HepG2 (cell line): Measurements from ENCODE around the gene TUBA1C. TPM values are rescaled to one million over a fixed set of nuclear protein-coding genes. Genes with fewer than 3 reads are reported as not detected.

Source experiments
- ATAC-seq: fragments of 200-7000 bp; cut with Tn5 transposase; 3 replicates; pipeline ENCODE4 v1.9.1; 2020; ENCODE audit warnings: mild to moderate bottlenecking, moderate library complexity
- BruUV-seq: library from RNA; stranded (reverse); fragments of 400-500 nt; replicated peaks from 2 replicates; lab custom pipeline; 2021; lab: Mats Ljungman, UMichigan
- CTCF ChIA-PET: fragments of 300-600 bp; formaldehyde crosslinking; extraction: SDS; loops from one replicate; lab custom pipeline; 2021; ENCODE audit warnings: low total read pairs, inconsistent platforms, low intra/inter-chr PET ratio; lab: Yijun Ruan, JAX
- POLR2A ChIA-PET: fragments of 350-600 bp; sonication (Branson Sonifier 250); formaldehyde crosslinking; loops from one replicate; lab custom pipeline; 2020; ENCODE audit warnings: antibody characterized with exemption, inconsistent platforms; lab: Yijun Ruan, JAX
- DNase-seq: peaks from one replicate; pipeline ENCODE4 v3.0.0-alpha.2; 2015; ENCODE audit warnings: low spot score
- FAIRE-seq: peaks from 3 replicates; lab custom pipeline; 2011; peaks lifted over from hg19 to GRCh38; lab: Jason Lieb, UNC
- H2AFZ ChIP-seq: one replicate; pipeline ENCODE4 v1.6.1; 2011; ENCODE audit warnings: low read length, inconsistent platforms
- H3K27ac ChIP-seq: fragments of 300-600 bp; 3 replicates; pipeline ENCODE4 v1.8.0; 2011; ENCODE audit warnings: mixed run types, mild to moderate bottlenecking, mixed read lengths, low read length, inconsistent platforms; ENCODE audit not compliant: insufficient read depth; ENCODE audit errors: extremely low read length
- H3K27me3 ChIP-seq, 2 experiments: fragments of 200-600 bp in 1 of 2; 2 replicates in 1 of 2; 3 replicates in 1 of 2; pipeline versions ENCODE4 v1.6.0 to v1.8.0; 2011; ENCODE audit warnings: low read length in 2 of 2, mild to moderate bottlenecking in 2 of 2, moderate library complexity in 2 of 2, inconsistent platforms in 1 of 2; ENCODE audit not compliant: insufficient read depth in 2 of 2, control insufficient read depth in 1 of 2
- H3K36me3 ChIP-seq, 2 experiments: fragments of 200-600 bp in 1 of 2; replicated peaks in 1 of 2; 2 replicates in 1 of 2; 3 replicates in 1 of 2; pipeline versions ENCODE4 v1.5.1 to v1.8.0; 2011; ENCODE audit warnings: low read length in 2 of 2, inconsistent platforms in 1 of 2; ENCODE audit not compliant: insufficient read depth in 2 of 2, control insufficient read depth in 1 of 2
- H3K4me1 ChIP-seq: 2 replicates; pipeline ENCODE4 v1.5.1; 2012; ENCODE audit warnings: low read length, inconsistent platforms; ENCODE audit not compliant: insufficient read depth
- H3K4me2 ChIP-seq: 2 replicates; pipeline ENCODE4 v1.6.0; 2011; ENCODE audit warnings: low read depth, low read length, inconsistent platforms
- H3K4me3 ChIP-seq, 3 experiments: fragments of 200-600 bp in 1 of 3; sonication (generic), shearing (Covaris generic) in 1 of 3; replicated peaks in 1 of 3; 2 replicates each; pipeline ENCODE4 v1.5.1; 2011 to 2016; ENCODE audit warnings: low read length in 3 of 3, inconsistent platforms in 2 of 3, low read depth in 2 of 3, mild to moderate bottlenecking in 2 of 3, control low read depth in 1 of 3, mixed read lengths in 1 of 3; ENCODE audit not compliant: insufficient read depth in 1 of 3
- H3K79me2 ChIP-seq: one replicate; pipeline ENCODE4 v1.6.1; 2011; ENCODE audit warnings: low read length, inconsistent platforms; ENCODE audit not compliant: insufficient read depth
- H3K9ac ChIP-seq: 2 replicates; pipeline ENCODE4 v1.6.0; 2011; ENCODE audit warnings: mild to moderate bottlenecking, low read depth, low read length, inconsistent platforms; ENCODE audit not compliant: insufficient read depth
- H3K9me3 ChIP-seq: 2 replicates; pipeline ENCODE4 v1.5.1; 2012; ENCODE audit warnings: mild to moderate bottlenecking, low read length
- H4K20me1 ChIP-seq: 2 replicates; pipeline ENCODE4 v1.6.0; 2011; ENCODE audit warnings: inconsistent platforms, mild to moderate bottlenecking, low read length, moderate library complexity; ENCODE audit not compliant: insufficient read depth
- BORCS8-MEF2B ChIP-seq: sonication (generic); formaldehyde crosslinking; IDR thresholded peaks from 2 replicates; pipeline ENCODE4 v1.8.0; 2022; ENCODE audit warnings: mild to moderate bottlenecking, missing genetic modification reagents
- CTCF ChIP-seq: sonication (generic); formaldehyde crosslinking; IDR thresholded peaks from 2 replicates; pipeline ENCODE4 v1.5.0; 2020; ENCODE audit warnings: mild to moderate bottlenecking, missing genetic modification reagents, moderate library complexity
- DNMT3B ChIP-seq: conservative IDR thresholded peaks from 2 replicates; pipeline ENCODE4 v1.6.1; 2016; ENCODE audit warnings: missing biosample characterization, control low read depth
- GABPB1 ChIP-seq: IDR thresholded peaks from 2 replicates; pipeline ENCODE4 v1.6.1; 2016; ENCODE audit warnings: mild to moderate bottlenecking, missing genetic modification reagents, moderate library complexity, missing compliant biosample characterization
- HDAC1 ChIP-seq: sonication (generic); formaldehyde crosslinking; IDR thresholded peaks from 2 replicates; pipeline ENCODE4 v1.5.1; 2020; ENCODE audit warnings: mild to moderate bottlenecking, missing genetic modification reagents
- JUNB ChIP-seq: sonication (generic); formaldehyde crosslinking; IDR thresholded peaks from 2 replicates; pipeline ENCODE4 v1.8.0; 2022; ENCODE audit warnings: missing genetic modification reagents, mild to moderate bottlenecking, borderline replicate concordance
- KDM4B ChIP-seq: sonication (generic); formaldehyde crosslinking; IDR thresholded peaks from 2 replicates; pipeline ENCODE4 v1.4.0; 2020; ENCODE audit warnings: missing genetic modification reagents
- NFKB2 ChIP-seq: sonication (generic); formaldehyde crosslinking; IDR thresholded peaks from 2 replicates; pipeline ENCODE4 v1.4.0; 2020; ENCODE audit warnings: missing genetic modification reagents, borderline replicate concordance
- REL ChIP-seq: sonication (generic); formaldehyde crosslinking; conservative IDR thresholded peaks from 2 replicates; pipeline ENCODE4 v1.8.0; 2022; ENCODE audit warnings: mild to moderate bottlenecking, missing genetic modification reagents, moderate library complexity
- SALL1 ChIP-seq: sonication (generic); formaldehyde crosslinking; IDR thresholded peaks from 2 replicates; pipeline ENCODE4 v1.8.0; 2022; ENCODE audit warnings: mild to moderate bottlenecking, missing genetic modification reagents
- SMAD1 ChIP-seq: sonication (generic); formaldehyde crosslinking; IDR thresholded peaks from 2 replicates; pipeline ENCODE4 v1.4.0; 2020; ENCODE audit warnings: missing genetic modification reagents, low read depth, mild to moderate bottlenecking, borderline replicate concordance
- UBTF ChIP-seq: sonication (generic); formaldehyde crosslinking; IDR thresholded peaks from 2 replicates; pipeline ENCODE4 v1.4.0; 2020; ENCODE audit warnings: mild to moderate bottlenecking, missing genetic modification reagents
- ZFP36L2 ChIP-seq: sonication (generic); formaldehyde crosslinking; IDR thresholded peaks from 2 replicates; pipeline ENCODE4 v1.4.0; 2020; ENCODE audit warnings: missing genetic modification reagents
- ZFY ChIP-seq: sonication (generic); formaldehyde crosslinking; IDR thresholded peaks from 2 replicates; pipeline ENCODE4 v1.4.0; 2020; ENCODE audit warnings: missing genetic modification reagents
- ZGPAT ChIP-seq: IDR thresholded peaks from 2 replicates; pipeline ENCODE4 v1.6.1; 2016; ENCODE audit warnings: mild to moderate bottlenecking
- ZNF282 ChIP-seq: fragments of 450-650 bp; IDR thresholded peaks from 2 replicates; pipeline ENCODE4 v1.6.1; 2018; ENCODE audit not compliant: partially characterized antibody
- ZNF563 ChIP-seq: sonication (generic); formaldehyde crosslinking; IDR thresholded peaks from 2 replicates; pipeline ENCODE4 v1.8.0; 2022; ENCODE audit warnings: mild to moderate bottlenecking, moderate library complexity, missing genetic modification reagents
- ZNF589 ChIP-seq: sonication (generic); formaldehyde crosslinking; conservative IDR thresholded peaks from 2 replicates; pipeline ENCODE4 v1.8.0; 2022; ENCODE audit warnings: mild to moderate bottlenecking, moderate library complexity, missing genetic modification reagents
- ZNF777 ChIP-seq: sonication (generic); formaldehyde crosslinking; IDR thresholded peaks from 2 replicates; pipeline ENCODE4 v1.4.0; 2020; ENCODE audit warnings: missing genetic modification reagents
- WGBS: methylation state at CpG from one replicate; pipeline ENCODE4 v1.1.6; 2017; ENCODE audit warnings: low lambda C conversion rate; 5-methylcytosine and 5-hydroxymethylcytosine counted together
- in situ Hi-C: cut with HindIII; loops from 2 replicates; pipeline ENCODE4 v1.10.0; 2017; ENCODE audit warnings: low pct_unique_long_range_greater_than_20kb; ENCODE audit not compliant: extremely low pct_ligation_motif_present
- intact Hi-C: fragments of 100-400 bp; cut with micrococcal nuclease; formaldehyde crosslinking; loops from one replicate; pipeline ENCODE4 v1.10.0; 2022; ENCODE audit not compliant: unreplicated experiment
- polyA plus RNA-seq, 8 experiments: library from polyadenylated mRNA; depleted of rRNA in 3 of 8; stranded (reverse) in 7 of 8; unstranded in 1 of 8; fragments of >200 nt; fragmentation: Illumina TruSeq in 4 of 8; extraction: Trizol in 4 of 8; gene quantifications; 2 replicates each; pipeline versions ENCODE4 v1.2.1 to v1.2.3, GENCODE V29; 2011 to 2016; ENCODE audit warnings: low read depth in 4 of 8, missing spikeins in 1 of 8, mixed read lengths in 1 of 8; ENCODE audit not compliant: insufficient read depth in 1 of 8
- total RNA-seq, 5 experiments: library from RNA; depleted of rRNA; stranded (reverse); fragments of >200 nt; fragmentation: Illumina TruSeq; extraction: Trizol; gene quantifications; 2 replicates each; pipeline ENCODE4 v1.2.3, GENCODE V29; 2016; ENCODE audit warnings: low read depth in 1 of 5

TUBA1C gene
- total and polyA plus RNA-seq, 2 of the 13 experiments (the other 11 are each of a cell fraction or from before 2014, with no cell fraction given) = 693 to 1,075 TPM

DNA sequence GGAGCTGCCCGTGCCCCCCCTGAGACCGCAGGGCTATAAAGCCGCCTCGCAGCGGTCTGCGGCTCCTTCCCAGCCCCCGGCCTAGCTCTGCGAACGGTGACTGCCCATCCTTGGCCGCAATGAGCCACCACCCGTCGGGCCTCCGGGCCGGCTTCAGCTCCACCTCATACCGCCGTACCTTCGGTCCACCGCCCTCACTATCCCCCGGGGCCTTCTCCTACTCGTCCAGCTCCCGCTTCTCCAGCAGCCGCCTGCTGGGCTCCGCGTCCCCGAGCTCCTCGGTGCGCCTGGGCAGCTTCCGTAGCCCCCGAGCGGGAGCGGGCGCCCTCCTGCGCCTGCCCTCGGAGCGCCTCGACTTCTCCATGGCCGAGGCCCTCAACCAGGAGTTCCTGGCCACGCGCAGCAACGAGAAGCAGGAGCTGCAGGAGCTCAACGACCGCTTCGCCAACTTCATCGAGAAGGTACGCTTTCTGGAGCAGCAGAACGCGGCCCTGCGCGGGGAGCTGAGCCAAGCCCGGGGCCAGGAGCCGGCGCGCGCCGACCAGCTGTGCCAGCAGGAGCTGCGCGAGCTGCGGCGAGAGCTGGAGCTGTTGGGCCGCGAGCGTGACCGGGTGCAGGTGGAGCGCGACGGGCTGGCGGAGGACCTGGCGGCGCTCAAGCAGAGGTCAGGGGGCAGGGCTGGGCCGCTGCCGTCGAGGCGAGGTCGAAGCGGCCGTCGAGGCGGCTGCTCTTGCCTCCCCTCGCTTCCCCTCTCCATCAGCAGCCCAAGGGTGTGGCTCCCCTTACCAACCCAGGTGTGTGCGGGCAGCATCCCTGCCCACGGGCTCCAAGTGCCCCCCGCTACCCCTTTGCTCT lies 30.4 kb downstream of the TUBA1C start, which contains the start of gene PRPH:
Gene PRPH (plus strand): TSS at position 66 of the 855 bp plus-strand sequence. CDS start 54 bp downstream, at position 120.
- ATAC-seq = peak; percentile 17
- no peak for FAIRE-seq
- Histone ChIP-seq H3K9me3 (no peaks in the 10 kb centered on the region), H3K79me2 (no peaks in the 10 kb centered on the region), H2AFZ (no peak within 1 kb of the TSS), H3K9ac (no peak within 1 kb of the TSS), H3K27ac (no peak within 1 kb of the TSS), H4K20me1 (no peaks in the 10 kb centered on the region), H3K4me1 (peaks cover 14% of the 10 kb centered on the region), H3K4me3 (peak within 1 kb of the TSS in 2 of 3 experiments; percentile 20 to 57; a peak in 4 of 6 replicates), H3K27me3 (peaks cover 16 to 69% of the 10 kb centered on the region in 2 experiments), H3K4me2 (peak within 1 kb of the TSS; percentile 71), H3K36me3 (no peaks in the 10 kb centered on the region)
- 37% methylated on average over 2 of the region's 82 CpGs for whole genome bisulfite sequencing
- CTCF ChIA-PET = no interaction called here
- no peak for DNase-seq
- POLR2A ChIA-PET = interaction anchor here (0.9 to 1.2 kb wide), 3 partner anchors 16 to 30 kb away, joined by 3 to 4 read pairs (median 4); no protein-coding TSS in a partner anchor
- BruUV-seq = no TSS peak
- intact Hi-C loops = no loop called here
- in situ Hi-C loops = no loop called here
- TF ChIP-seq CTCF (peak; percentile 44; the same call in 1 of the 2 replicates), REL (0 out of 2 replicates have a peak, but pooled peaks have one; percentile 42), HDAC1 (CRISPR knock-in tag) (peak; percentile 43; the same call in 1 of the 2 replicates), ZNF777 (CRISPR knock-in tag) (peak; percentile 95), BORCS8-MEF2B (CRISPR knock-in tag) (0 out of 2 replicates have a peak, but pooled peaks have one; percentile 5), UBTF (CRISPR knock-in tag) (peak; percentile 56; the same call in 1 of the 2 replicates), ZNF563 (peak; percentile 57; the same call in 1 of the 2 replicates), ZFP36L2 (CRISPR knock-in tag) (no peak), ZGPAT (CRISPR knock-in tag) (no peak), ZNF282 (no peak), SMAD1 (CRISPR knock-in tag) (no peak), ZNF589 (CRISPR knock-in tag) (peak; percentile 64; the same call in 1 of the 2 replicates), NFKB2 (CRISPR knock-in tag) (0 out of 2 replicates have a peak, but pooled peaks have one; percentile 37), GABPB1 (CRISPR knock-in tag) (peak; percentile 26; the same call in 1 of the 2 replicates), DNMT3B (CRISPR knock-in tag) (no peak), SALL1 (peak; percentile 10; the same call in 1 of the 2 replicates), KDM4B (no peak), JUNB (CRISPR knock-in tag) (no peak), ZFY (CRISPR knock-in tag) (0 out of 2 replicates have a peak, but pooled peaks have one; percentile 28)
